Liver (tissue), 2 donors: ENCODE data around the gene APOD.

Experiments
- EGR1 ChIP-seq, 2 donors: IDR thresholded peaks; 2 replicates each; pipeline ENCODE4 v1.6.1; 2016 to 2018; ENCODE audit warnings: antibody characterized with exemption in 2 of 2, low read depth in 2 of 2
- YY1 ChIP-seq: IDR thresholded peaks from 2 replicates; pipeline ENCODE4 v1.6.1; 2016; ENCODE audit warnings: antibody characterized with exemption, mild to moderate bottlenecking
- donor health status: healthy.

DNA sequence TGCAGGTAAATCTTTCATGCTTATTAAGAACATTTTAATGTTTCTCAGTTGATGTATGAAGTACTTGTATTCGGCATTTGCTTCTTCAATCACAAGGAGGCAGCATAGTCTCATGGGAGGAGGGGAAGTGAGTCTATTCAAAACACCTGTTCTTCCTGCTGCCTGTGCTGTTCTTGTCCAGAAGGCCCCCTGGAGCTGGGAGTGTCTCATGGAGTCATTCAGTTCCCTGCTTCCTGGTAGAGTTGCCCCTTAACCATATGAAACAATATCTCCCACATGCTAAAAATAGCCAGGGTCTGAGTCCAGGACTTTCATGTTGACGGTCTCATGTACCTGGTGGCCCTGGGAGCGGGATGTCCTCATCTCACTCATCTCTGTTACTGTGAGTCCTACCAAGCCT, 25.1 kb downstream of the APOD start:
- TF ChIP-seq YY1 (no peak), EGR1 (IDR thresholded peaks at IDR 0.05; ENCODE audit: low read depth in 2 of 2) (no peak)
